AG09319 (cell line): ENCODE data around the gene CHST6.
"Not testable (repeated sequence)": the region's sequence is repeated elsewhere in the genome, so short reads cannot be mapped to it uniquely, and the experiment has no call there.

ENCODE experiments used
- DNase-seq: peaks from one replicate; pipeline ENCODE4 v3.0.0-alpha.2; 2010; ENCODE audit warnings: low read depth; ENCODE audit errors: extremely low read depth
- TF ChIP-seq, protein P1 (sequence below): IDR thresholded peaks from 2 replicates; pipeline ENCODE4 v1.5.1; 2011; ENCODE audit warnings: low read depth, mild to moderate bottlenecking, inconsistent platforms, low read length, moderate library complexity

CHST6 gene

DNA sequence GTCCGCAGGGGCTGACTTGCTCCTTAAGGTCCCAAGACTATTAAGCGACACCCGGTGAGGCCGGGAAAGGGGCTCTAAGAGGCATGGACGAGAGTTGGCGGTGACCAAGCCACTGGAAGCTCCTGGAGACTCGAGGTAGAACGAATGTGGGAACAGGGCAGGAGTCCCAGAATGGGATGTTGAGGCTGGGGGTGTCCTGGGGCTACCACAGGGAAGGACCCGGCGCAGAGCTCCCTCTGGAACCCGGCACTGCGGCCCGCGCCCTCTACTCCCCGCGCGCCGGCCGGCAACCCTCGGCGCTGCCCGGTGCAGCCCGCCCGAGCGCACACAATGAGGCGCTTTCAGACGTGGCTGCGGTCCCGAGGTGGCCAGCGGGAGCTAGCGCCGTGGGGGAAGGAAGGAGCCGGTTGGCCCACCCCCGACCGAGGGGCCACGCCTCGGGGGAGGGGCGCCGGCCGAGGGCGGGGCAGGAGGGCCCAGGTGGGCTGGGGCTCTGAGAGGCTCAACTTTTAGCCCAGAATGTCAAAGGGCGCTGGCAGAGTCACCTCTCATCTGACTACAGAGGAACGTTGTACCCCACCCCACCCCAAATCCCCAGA is at the start of gene CHST6:
Gene CHST6, minus strand, starts transcription at position 366 of the 599 bp plus-strand sequence. CDS start 15,613 bp downstream, outside the sequence.
- no peak for DNase-seq
- TF ChIP-seq, protein P1, sequence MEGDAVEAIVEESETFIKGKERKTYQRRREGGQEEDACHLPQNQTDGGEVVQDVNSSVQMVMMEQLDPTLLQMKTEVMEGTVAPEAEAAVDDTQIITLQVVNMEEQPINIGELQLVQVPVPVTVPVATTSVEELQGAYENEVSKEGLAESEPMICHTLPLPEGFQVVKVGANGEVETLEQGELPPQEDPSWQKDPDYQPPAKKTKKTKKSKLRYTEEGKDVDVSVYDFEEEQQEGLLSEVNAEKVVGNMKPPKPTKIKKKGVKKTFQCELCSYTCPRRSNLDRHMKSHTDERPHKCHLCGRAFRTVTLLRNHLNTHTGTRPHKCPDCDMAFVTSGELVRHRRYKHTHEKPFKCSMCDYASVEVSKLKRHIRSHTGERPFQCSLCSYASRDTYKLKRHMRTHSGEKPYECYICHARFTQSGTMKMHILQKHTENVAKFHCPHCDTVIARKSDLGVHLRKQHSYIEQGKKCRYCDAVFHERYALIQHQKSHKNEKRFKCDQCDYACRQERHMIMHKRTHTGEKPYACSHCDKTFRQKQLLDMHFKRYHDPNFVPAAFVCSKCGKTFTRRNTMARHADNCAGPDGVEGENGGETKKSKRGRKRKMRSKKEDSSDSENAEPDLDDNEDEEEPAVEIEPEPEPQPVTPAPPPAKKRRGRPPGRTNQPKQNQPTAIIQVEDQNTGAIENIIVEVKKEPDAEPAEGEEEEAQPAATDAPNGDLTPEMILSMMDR: no peak

DNA sequence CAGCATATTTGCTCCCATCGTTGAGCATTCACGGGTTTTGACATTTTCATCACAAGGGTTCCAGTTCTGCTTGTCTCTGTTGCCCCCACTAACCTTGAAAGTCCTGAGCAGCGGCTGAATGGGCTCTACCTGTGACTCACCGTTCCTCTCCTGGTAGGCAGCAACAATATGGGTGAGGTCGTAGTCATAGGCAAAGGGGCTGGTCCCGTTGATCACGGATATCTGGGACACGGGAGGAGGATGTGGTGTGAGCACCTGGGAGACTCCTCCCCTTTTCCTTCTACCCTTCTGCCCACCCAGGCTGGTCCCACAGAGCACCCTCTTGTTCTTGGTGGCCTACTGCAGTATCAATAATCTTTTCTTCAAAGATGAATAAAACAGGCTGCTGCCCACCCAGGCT is 47.2 kb upstream of the CHST6 start:
- DNase-seq: not testable (repeated sequence)

DNA sequence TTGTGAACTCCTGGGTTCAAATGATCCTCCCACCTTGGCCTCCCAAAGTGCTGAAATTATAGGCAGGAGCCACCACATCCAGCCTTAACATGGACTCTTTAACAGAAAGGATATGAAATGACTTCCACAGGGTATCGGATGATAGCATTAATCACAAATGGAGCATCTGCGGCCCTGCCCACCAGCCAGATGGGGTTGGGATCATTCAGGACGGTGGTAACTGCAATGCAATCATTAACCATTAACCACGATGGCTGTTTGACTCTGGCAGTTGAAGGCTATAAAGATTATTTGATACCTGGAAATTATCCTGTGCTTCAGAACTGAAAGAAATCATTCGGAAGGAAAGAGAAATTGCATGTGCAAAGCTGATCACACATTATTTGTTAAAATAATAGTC is 46.0 kb upstream of the CHST6 start:
- TF ChIP-seq, protein P1: no peak
- no peak for DNase-seq

DNA sequence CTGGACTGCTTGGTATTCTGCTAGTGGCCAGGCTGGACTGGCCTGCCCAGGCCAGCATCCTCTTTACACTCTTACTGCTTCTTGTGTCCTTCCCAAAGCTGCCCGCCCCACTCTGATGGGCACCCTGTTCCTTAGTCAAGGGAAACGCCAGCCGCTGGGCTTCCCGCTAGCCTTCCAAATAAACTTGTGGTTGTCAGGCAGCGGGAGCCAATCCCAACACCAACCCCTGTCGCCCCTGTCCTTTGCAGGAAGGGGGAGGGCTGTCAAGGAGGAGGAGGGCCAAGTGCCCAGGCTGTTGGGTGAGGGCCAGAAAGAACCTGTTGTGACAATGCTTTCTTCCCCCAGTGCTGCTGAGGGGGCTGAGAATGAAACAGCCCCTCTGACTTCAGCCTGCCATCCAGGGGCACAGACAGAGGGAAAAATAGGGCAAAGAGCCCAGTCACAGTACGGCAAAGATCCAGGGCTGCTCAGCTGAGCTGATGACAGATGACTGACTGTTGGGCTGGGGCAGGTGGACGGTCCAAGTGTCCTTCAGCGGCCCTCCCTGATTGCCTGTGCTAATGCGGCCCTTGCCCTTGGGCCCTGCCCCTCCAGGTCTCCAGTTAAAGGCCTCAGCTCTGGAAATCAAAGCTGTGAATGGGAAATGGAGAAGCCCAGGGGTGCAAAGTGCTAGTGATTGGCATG is 43.8 kb upstream of the CHST6 start:
- not testable (repeated sequence) for DNase-seq

DNA sequence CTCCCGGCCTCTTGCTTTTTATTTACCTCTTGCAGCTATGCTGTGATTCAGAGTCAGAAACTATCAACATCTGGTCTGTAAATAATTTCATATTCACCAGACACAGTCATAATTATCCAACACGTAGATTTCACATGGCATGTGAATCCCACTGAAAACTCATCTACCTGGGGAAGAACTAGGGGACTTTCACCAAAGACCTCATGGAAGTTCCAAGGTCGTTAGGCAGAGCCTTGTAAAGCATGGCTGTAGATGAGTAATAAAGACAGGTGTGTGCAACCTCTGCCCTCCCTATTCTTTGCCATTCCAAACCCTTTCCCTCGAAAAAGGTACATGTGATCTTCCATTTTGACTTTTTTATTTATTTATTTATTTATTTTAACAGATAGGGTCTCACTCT is 42.5 kb upstream of the CHST6 start:
- DNase-seq: no peak
- TF ChIP-seq, protein P1: no peak

DNA sequence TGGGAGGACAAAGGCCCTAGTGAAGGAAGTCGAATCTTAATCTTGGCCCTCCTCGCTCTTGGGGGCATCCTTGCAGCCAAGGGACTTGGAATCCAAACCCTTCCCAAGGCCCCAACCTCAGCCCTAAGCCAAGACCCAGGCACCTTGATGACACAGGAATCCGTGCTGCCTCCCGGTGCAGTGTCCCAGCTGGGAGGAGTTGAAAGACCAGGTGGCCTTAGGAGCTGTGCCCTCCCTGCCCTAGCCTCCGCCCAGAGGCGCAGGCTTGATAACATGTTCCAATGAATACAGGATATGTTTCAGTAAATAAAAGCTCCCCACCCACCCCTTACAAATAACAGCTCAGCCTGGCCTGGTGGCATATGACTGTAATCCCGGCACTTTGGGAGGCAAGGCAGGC is 40.7 kb upstream of the CHST6 start, which contains the start of gene CHST5:
Gene CHST5, minus strand, starts transcription at position 208 of the 400 bp plus-strand sequence. CDS start 5,724 bp downstream, outside the sequence.
- TF ChIP-seq, protein P1: no peak
- DNase-seq: no peak

DNA sequence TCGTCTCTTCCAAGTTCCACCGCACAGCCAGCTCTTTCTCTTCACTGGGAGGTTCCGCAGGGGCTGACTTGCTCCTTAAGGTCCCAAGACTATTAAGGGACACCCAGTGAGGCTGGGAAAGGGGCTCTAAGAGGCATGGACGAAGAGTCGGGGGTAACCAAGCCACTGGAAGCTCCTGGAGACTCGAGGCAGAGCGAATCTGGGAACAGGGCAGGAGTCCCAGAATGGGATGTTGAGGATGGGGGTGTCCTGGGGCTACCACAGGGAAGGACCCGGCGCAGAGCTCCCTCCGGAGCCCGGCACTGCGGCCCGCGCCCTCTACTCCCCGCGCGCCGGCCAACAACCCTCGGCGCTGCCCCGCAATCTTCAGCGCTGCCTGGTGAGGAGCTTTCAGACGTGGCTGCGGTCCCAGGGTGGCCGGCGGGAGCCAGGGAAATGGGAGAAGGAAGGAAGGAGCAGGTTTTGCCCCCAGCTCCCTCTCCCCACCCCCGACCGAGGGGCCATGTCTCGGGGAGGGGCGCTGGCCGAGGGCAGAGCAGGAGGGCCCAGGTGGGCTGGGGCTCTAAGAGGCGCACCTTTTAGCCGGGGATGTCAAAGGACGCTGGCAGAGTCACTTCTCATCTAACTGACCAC is 40.1 kb upstream of the CHST6 start:
- TF ChIP-seq, protein P1: no peak
- no peak for DNase-seq

DNA sequence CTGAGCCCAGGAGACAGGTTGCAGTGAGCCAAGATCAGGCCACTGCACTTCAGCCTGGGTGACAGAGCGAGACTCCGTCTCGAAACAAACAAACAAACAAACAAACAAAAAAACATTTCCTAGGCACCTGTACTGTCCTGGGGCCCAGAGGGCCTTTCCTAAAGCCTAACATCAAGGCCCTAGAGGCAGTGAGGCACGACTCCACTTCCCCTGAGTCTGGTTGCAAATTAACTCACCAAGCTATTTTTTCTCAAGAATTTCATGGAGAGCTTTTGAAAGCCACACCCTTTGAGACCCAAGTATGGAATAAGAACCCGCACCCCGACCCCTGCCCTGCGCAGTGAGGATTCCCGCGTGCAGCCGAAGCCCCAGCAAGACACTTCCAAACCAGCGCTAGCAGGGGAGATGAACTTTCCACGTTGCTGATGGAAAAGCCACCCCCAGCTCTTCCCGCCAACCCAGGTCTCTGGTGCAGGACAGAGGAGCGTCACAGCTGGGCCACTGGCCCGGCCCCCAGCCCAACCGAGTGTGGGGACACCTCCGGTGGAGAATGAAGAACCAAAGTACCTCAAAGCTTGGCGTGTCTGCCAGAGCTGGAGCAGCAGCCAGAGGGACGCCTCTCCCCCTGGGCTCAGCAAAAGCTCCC is 39.4 kb upstream of the CHST6 start:
- TF ChIP-seq, protein P1: no peak
- no peak for DNase-seq
